ENCODE measurements around the gene AIG1.
A peak's percentile ranks its signal among the peaks of the same experiment; 100 is the strongest.

The AIG1 gene

GRCh38 chr6:143097224-143097795, 36.6 kb downstream of the AIG1 start:
- DNase-seq (ENCODE audit: extremely low spot score), result no peak
- CTCF ChIA-PET, result interaction anchor here (0.9 kb wide), 1 partner anchor 154 kb away, joined by 3 read pairs; no protein-coding TSS in a partner anchor
- POLR2A ChIA-PET, result no interaction called here
- TF ChIP-seq SP1 (IDR thresholded peaks at IDR 0.05) (no peak), FOXM1 (IDR thresholded peaks at IDR 0.05; ENCODE audit: borderline replicate concordance) (no peak), FOXK2 (IDR thresholded peaks at IDR 0.05) (no peak), ZNF384 (IDR thresholded peaks at IDR 0.05) (no peak), L3MBTL2 (conservative IDR thresholded peaks at IDR 0.05) (no peak), NFRKB (IDR thresholded peaks at IDR 0.05) (no peak), LEF1 (IDR thresholded peaks at IDR 0.05; ENCODE audit: borderline replicate concordance) (no peak)

GRCh38 chr6:143098054-143098671, 37.5 kb downstream of the AIG1 start:
- POLR2A ChIA-PET, result no interaction called here
- TF ChIP-seq TARDBP (IDR thresholded peaks at IDR 0.05), result no peak
- TF ChIP-seq LEF1 (IDR thresholded peaks at IDR 0.05; ENCODE audit: borderline replicate concordance), result no peak
- TF ChIP-seq FOXM1 (IDR thresholded peaks at IDR 0.05; ENCODE audit: borderline replicate concordance), result no peak
- TF ChIP-seq ELF4 (IDR thresholded peaks at IDR 0.05), result no peak
- TF ChIP-seq SUZ12 (IDR thresholded peaks at IDR 0.05), result no peak
- no peak for TF ChIP-seq BHLHE40 (IDR thresholded peaks at IDR 0.05; ENCODE audit: borderline replicate concordance)
- TF ChIP-seq ARNT (IDR thresholded peaks at IDR 0.05), result no peak
- CTCF ChIA-PET, result no interaction called here

GRCh38 chr6:143099647-143100046, 39.0 kb downstream of the AIG1 start:
- DNase-seq (ENCODE audit: extremely low spot score), result no peak
- no peak for TF ChIP-seq L3MBTL2 (conservative IDR thresholded peaks at IDR 0.05)
- peak; percentile 68 for TF ChIP-seq PKNOX1 (IDR thresholded peaks at IDR 0.05)
- CTCF ChIA-PET, result no interaction called here
- POLR2A ChIA-PET, result no interaction called here

More at GRCh38 chr6:143098054-143098671, 37.5 kb downstream of the AIG1 start:
- DNase-seq (ENCODE audit: extremely low spot score), result no peak

DNA sequence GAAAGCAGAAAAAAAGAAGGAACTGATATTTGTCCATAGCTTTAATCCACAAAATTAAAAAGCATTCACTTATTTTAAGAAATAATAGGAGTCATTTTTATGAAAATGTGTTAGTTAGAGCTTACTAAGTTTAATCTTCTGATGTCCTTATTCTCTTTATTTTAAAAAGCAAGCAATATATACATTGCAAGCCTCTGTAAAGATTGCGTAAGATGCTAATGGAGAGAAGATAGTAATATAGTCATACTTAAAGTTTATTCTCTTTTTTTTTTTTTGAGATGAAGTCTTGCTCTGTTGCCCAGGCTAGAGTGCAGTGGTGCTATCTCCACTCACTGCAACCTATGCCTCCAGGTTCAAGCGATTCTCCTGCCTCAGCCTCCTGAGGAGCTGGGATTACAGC, 39.7 kb downstream of the AIG1 start:
- CTCF ChIA-PET, result no interaction called here
- POLR2A ChIA-PET, result no interaction called here
- TF ChIP-seq BHLHE40 (IDR thresholded peaks at IDR 0.05; ENCODE audit: borderline replicate concordance) (no peak), PKNOX1 (IDR thresholded peaks at IDR 0.05) (no peak), ARNT (IDR thresholded peaks at IDR 0.05) (no peak), TARDBP (IDR thresholded peaks at IDR 0.05) (no peak), SP1 (IDR thresholded peaks at IDR 0.05) (no peak), NFRKB (IDR thresholded peaks at IDR 0.05) (no peak), HDGF (IDR thresholded peaks at IDR 0.05; ENCODE audit: borderline replicate concordance) (no peak), SUZ12 (IDR thresholded peaks at IDR 0.05) (no peak), L3MBTL2 (conservative IDR thresholded peaks at IDR 0.05) (no peak), FOXK2 (IDR thresholded peaks at IDR 0.05) (no peak), ZNF384 (IDR thresholded peaks at IDR 0.05) (no peak), ELF4 (IDR thresholded peaks at IDR 0.05) (no peak), CTBP1 (IDR thresholded peaks at IDR 0.05; ENCODE audit: borderline replicate concordance) (no peak), FOXA1 (IDR thresholded peaks at IDR 0.05) (no peak)
- no peak for DNase-seq (ENCODE audit: extremely low spot score)

- CTCF ChIA-PET, result no interaction called here
- POLR2A ChIA-PET, result no interaction called here
- no peak for DNase-seq (ENCODE audit: extremely low spot score)
- no peak for TF ChIP-seq BHLHE40 (IDR thresholded peaks at IDR 0.05; ENCODE audit: borderline replicate concordance)
- TF ChIP-seq ELF4 (IDR thresholded peaks at IDR 0.05), result no peak
- TF ChIP-seq NFRKB (IDR thresholded peaks at IDR 0.05), result no peak
- TF ChIP-seq FOXA1 (IDR thresholded peaks at IDR 0.05), result no peak
- TF ChIP-seq LEF1 (IDR thresholded peaks at IDR 0.05; ENCODE audit: borderline replicate concordance), result no peak
- no peak for TF ChIP-seq L3MBTL2 (conservative IDR thresholded peaks at IDR 0.05)
- TF ChIP-seq TARDBP (IDR thresholded peaks at IDR 0.05), result no peak
- no peak for TF ChIP-seq SUZ12 (IDR thresholded peaks at IDR 0.05)
- TF ChIP-seq ZNF384 (IDR thresholded peaks at IDR 0.05), result no peak
- no peak for TF ChIP-seq CTBP1 (IDR thresholded peaks at IDR 0.05; ENCODE audit: borderline replicate concordance)
- no peak for TF ChIP-seq PKNOX1 (IDR thresholded peaks at IDR 0.05)
- no peak for TF ChIP-seq FOXK2 (IDR thresholded peaks at IDR 0.05)
- no peak for TF ChIP-seq SP1 (IDR thresholded peaks at IDR 0.05)
- no peak for TF ChIP-seq ARNT (IDR thresholded peaks at IDR 0.05)
- TF ChIP-seq HDGF (IDR thresholded peaks at IDR 0.05; ENCODE audit: borderline replicate concordance), result no peak
- TF ChIP-seq FOXM1 (IDR thresholded peaks at IDR 0.05; ENCODE audit: borderline replicate concordance), result no peak
Observed at GRCh38 chr6:143103916-143104315, 43.2 kb downstream of the AIG1 start.

- CTCF ChIA-PET, result no interaction called here
- TF ChIP-seq ZNF384 (IDR thresholded peaks at IDR 0.05) (no peak), ELF4 (IDR thresholded peaks at IDR 0.05) (no peak), FOXM1 (IDR thresholded peaks at IDR 0.05; ENCODE audit: borderline replicate concordance) (no peak), TARDBP (IDR thresholded peaks at IDR 0.05) (no peak), NFRKB (IDR thresholded peaks at IDR 0.05) (no peak), FOXA1 (IDR thresholded peaks at IDR 0.05) (no peak), FOXK2 (IDR thresholded peaks at IDR 0.05) (no peak), HDGF (IDR thresholded peaks at IDR 0.05; ENCODE audit: borderline replicate concordance) (no peak), SP1 (IDR thresholded peaks at IDR 0.05) (no peak), BHLHE40 (IDR thresholded peaks at IDR 0.05; ENCODE audit: borderline replicate concordance) (no peak), PKNOX1 (IDR thresholded peaks at IDR 0.05) (no peak), L3MBTL2 (conservative IDR thresholded peaks at IDR 0.05) (no peak), SUZ12 (IDR thresholded peaks at IDR 0.05) (no peak), CTBP1 (IDR thresholded peaks at IDR 0.05; ENCODE audit: borderline replicate concordance) (no peak), ARNT (IDR thresholded peaks at IDR 0.05) (no peak), LEF1 (IDR thresholded peaks at IDR 0.05; ENCODE audit: borderline replicate concordance) (no peak)
- DNase-seq (ENCODE audit: extremely low spot score), result no peak
- POLR2A ChIA-PET, result no interaction called here
Observed at GRCh38 chr6:143107440-143107839, 46.8 kb downstream of the AIG1 start.
